Midbrain (tissue), 1 donor: ENCODE data around the gene MAN2A1.
"Not testable (repeated sequence)": the region's sequence is repeated elsewhere in the genome, so short reads cannot be mapped to it uniquely, and the experiment has no call there.

ENCODE experiments used
- DNase-seq: peaks from one replicate; lab custom pipeline; 2025; lab: John Stamatoyannopoulos, UW

MAN2A1 gene

DNA sequence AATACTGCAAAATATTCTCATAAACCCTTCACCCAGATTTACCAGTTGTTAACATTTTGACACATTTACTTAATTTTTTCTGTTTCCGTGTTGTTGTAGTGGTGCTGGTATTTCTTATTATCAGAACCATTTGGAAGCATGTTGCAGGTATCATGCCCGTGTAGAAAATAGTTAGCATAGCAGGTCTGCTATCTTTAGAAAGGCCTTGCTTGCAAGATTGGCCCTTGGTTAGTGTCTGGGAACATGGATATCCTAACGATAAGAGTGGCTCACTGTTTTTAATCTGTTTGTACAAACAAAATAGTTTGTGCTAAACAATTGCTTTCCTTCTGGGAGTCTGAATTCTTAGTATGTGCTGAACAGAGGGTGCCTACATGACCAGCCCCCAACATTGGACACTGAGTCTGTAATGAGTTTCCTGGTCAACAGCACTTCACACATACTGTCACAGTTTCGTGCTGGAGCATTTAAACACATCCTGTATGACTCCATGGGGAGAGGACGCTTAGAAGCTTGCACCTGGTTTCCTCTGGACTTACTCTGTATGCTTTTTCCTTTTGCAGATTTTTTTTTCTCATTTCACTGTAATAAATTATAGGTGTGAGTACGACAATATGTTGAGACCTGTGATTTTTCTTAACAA lies 66.9 kb downstream of the MAN2A1 start:
- no peak for DNase-seq

DNA sequence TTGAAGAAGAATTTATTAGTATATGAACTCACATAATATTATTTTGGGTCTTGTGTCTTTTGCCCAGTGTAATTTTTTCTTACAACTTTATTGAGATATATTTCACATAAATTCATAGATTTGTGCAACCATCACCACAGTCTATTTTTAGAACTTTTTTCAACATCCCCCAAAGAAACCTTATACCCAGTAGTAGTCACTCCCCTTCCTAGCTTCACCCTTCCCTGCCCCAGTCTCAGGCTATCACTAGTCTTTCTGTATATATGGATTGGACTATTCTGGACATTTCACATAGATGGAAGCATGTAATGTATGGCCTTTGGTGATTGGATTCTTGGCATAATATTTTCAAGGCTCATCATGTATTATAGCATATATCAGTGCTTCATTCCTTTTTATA lies 67.8 kb downstream of the MAN2A1 start:
- DNase-seq = no peak

DNA sequence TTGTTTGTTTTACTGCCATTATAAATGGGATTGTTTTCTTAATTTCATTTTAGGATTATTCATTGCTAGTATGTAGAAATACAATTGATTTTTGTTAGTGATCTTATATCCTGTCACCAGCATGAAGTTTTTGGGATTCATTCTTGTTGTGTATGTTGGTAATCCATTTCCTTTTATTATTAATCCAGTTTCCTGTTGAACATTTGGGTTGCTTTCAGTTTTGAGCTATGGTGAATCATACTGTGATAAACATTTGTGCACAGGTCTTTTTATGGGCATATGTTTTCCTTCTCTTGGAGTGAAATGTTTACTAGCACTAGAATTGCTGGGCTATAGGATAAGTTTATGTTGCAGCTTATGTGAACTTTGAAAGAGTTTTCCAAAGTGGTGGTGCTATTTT lies 69.6 kb downstream of the MAN2A1 start:
- no peak for DNase-seq

DNA sequence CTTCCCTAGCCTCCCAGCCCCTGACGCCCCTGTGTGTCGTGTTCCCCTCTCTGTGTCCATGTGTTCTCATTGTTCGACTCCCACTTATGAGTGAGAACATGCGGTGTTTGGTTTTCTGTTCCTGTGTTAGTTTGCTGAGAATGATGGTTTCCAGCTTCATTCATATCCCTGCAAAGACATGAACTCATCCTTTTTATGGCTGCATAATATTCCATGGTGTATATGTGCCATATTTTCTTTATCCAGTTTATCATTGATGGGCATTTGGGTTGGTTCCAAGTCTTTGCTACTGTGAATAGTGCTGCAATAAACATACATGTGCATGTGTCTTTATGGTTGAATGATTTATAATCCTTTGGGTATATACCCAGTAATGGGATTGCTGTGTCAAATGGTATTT lies 70.4 kb downstream of the MAN2A1 start:
- not testable (repeated sequence) for DNase-seq

DNA sequence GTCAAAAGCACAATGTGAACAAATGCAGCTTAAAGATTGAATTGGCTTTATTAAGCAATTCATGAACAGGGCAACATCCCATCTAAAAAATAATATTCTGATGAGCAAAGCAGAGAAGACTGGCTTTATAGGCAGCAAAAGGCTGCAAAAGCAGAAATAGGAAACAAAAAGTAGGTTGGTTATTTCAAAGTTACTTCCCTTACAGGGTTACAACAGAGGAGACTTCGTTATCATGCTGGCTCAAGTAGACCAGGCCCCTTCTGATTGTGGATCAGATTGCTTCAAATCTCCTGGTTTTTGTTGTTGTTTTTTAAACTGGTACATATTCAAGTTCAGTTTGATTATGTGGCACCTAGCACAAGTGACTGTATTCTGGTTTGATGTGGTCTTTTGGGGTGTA lies 73.1 kb downstream of the MAN2A1 start:
- DNase-seq = no peak

DNA sequence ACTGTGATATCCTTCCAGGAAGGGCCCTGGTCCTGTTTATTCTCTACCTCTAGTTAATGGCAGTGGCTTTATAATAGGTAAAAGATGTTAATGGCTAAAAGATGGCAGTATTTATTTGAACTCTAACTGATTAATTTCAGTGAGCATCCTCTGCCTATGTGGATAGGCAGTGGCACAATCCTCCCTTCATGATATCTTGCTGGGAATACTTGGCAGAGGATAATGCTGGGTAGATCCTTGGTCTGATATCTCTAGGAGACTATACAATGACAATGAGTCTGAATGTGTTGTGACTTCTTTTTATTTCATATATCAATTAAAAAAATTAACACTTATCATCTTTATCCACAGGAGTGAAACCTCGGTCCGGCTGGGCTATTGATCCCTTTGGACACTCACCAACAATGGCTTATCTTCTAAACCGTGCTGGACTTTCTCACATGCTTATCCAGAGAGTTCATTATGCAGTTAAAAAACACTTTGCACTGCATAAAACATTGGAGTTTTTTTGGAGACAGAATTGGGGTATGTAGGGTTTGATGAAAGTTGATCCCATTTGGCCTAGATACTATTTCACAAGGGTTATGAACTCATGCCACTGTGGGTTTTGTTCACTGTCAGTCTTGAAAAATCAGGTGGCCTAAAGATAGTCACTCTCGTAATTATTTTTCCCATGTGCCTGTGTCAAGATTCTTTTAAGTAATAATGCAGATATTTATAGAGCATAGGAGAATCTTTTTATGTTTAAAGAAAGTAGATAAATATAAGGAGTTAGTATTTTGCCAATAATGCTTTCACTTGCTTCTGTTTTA lies 77.7 kb downstream of the MAN2A1 start:
- DNase-seq = no peak

DNA sequence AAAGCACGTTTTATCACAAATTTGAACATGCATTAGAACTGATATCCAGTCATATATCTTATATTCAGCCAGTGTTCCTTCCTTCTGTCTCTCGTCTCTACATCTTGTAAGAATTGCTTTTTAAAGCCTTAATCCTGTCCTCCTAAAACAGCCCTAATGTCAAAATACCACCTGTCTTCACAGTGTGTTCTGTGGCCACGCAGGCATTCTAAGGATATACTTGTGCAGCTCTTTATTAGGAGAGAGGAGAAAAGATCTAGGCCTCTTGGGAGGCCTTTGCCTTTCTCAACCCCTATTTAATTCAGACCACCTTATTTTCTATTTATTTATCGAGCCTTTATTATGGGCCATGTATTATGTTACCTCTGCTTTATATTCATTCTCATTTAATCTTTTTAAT lies 78.3 kb downstream of the MAN2A1 start:
- DNase-seq = no peak

DNA sequence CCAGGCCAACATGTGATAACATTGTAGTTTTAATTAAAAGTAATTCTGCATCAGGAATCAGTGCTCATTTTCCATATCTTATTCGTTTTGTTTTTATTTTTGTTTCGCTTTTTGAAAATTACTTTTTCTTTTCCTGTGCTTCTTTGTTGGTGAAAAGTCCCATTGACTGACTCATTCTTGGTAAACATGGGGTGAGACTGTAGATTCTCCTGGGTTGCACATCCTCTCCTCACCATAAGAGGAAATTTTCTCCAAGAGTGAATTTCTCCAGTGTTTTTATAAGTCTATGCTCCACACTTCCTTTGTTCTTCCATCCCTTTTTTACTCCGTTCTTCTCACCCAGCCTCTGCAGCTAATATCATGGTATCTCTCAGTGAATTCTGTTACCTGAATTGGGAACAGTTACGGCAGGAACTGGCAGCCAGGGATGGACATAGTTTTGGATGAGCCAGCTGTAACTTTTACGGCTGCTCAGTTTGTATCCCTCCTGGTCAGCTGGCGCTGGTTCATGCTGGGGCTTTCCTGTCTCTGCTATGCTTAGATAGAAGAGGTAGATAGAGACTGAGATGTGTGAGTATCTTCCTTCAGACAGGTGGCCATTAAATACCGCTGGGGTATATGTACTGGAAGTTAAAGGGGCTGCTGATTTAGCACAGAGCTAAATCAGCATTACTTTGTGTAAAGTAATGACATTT lies 80.0 kb downstream of the MAN2A1 start:
- no peak for DNase-seq

DNA sequence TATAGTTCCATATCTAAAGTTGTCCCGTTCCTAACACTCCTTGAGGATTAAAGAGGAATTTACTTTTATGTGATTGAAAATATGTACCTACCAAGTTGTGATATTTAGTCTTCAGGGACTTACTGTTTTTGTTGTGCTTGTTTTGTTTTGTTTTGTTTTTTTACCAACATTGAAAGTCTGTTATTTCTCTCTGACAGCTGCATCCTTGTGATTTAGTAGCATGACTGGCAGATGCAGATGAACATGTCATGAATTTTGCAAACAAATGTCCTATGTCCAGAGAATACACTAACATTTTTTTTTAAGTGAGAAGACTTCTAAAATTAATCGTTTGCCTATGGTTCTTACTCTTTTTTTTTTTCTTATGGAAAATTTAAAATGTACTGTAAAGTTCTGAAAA lies 85.4 kb downstream of the MAN2A1 start:
- DNase-seq = no peak

DNA sequence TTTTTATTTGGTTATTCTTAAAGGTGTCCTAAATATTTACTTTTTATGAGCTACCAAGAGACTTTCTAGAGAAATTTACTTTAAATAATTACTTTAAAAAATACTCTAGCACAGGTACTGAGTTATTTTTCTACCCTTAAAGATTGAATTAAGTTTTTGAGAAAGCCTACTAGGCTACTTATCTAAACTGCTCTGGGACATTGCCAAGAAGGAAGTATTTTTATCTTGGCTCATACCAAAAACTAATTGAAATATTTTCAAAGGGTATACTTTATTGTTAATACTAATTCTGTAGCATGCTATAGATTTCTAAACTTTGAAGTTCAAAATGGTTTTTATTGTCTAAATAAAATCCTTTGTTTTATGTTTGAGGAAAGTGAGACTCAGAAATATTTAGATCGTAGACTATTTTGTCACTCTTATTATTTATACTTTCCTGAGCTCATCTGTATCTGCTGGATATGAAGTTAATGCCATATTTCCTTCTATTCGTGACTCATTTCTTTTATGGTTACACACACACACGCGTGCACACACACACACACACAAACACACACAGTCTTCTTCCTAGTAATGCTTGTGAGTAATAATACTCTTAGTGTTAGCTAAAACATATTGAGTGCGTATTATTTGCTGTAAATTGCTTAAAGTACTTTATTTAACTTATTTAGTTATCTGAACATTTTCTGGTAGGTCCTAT lies 89.5 kb downstream of the MAN2A1 start:
- no peak for DNase-seq

DNA sequence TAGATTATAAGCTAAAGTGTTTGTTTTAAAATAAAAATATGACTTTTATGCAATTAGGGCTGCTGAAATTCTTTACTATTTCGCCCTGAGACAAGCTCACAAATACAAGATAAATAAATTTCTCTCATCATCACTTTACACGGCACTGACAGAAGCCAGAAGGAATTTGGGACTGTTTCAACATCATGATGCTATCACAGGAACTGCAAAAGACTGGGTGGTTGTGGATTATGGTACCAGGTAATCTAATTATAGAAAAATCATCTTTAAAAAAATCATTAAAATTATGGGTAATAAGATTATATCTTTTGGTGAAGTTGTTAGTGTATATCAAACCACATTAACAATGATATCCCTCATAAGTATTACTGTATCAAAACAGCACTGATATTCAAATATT lies 95.0 kb downstream of the MAN2A1 start:
- no peak for DNase-seq

DNA sequence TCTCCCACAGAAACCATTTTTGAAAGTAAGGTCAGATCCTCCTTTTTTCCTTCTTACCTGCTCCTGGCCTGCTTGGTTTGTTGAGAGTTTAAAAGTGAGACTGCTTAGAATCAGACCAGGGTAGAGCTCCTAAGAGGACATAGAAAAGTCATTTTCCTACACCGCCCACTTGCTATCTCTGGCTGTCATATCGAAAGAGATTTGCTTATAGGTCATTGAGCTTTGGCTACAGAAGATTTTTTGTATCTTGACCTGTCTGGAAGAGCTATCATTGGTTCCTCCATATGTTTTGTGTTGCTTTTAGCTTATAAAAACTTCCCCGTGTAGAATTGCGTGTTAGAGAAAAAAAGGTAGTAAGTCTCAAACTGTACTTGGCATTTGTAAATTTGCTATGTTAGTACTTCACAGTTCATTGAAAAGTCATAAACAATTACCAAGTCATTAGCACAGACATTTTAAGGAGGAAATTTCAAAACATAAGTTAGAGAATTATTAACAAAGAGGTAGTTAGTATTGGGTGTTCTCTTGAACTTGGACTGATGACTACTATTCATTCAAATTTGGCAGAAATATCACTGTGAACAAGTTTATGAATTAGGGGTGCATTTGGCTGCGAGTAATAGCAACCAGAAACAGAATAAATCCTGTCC lies 96.6 kb downstream of the MAN2A1 start:
- DNase-seq = no peak

DNA sequence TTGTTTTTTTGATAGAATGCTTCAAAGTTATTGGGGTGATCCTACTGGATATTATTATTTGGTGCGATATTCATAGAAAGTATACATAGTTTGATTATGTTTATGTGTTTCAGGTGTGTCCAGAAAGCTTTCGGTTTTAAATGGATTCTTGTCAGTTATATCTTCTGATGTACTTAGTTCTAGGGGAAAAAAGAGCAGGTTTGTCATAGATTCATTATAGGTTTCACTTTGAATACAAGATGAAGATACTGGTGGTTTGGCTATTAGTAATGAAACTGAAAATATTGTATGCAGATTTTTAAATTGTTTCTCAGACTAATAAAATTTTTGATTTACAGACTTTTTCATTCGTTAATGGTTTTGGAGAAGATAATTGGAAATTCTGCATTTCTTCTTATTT lies 98.9 kb downstream of the MAN2A1 start:
- DNase-seq = no peak

DNA sequence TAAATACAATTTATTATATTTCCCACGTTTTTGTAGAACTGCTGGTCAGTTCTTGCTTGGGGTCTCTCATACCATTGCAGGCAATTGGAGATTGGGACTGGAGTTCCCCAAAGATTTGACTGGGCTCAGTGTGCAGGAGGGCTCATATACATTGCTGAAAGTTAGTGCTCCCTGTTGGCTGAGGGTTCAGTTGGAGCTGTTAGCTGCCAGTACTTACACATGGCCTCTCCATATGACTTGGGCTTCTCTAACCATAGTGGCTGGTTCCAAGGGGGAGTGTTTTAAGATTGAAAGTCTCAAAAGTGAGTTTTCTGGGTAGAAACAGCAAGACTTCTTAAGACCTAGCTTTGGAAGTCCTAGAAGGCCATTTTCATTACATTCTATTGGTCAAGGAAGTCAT lies 102.9 kb downstream of the MAN2A1 start:
- no peak for DNase-seq

DNA sequence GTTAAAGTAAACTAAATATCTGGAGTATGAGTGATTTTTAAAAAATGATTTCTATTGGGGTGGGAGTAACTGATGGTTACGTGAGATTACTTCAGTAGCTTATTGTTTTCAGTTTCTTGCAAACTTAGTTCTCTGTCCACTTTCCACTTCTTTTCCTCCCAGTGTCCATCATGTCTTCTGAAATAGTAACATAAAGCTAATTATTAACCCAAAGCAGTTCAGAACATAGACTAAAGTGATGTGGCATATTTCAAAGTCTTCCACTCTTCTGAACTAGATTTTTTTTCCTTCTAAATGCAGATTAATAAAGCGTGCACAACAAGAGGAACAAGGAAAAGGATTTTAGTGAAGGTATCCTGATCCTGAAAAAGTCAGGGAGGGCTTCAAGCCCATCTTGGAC lies 114.1 kb downstream of the MAN2A1 start:
- DNase-seq = no peak

DNA sequence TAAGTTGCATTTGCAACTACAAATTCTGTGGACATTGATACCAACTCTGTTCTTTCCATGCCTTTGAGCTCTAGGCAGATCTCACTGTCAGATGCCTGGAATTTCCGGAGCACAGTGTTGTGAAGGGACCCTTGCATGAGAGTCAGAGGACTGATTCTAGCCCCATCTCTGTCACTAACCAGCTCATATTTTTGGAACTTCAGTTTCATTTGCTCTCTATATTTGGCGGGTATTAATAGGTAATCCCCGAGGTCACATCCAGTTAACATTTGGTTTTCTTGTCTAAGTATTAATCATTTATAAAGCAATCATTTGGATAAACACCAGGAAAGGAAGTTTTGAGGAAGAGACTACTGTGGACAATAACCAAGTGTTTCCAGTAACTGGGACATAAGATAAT lies 115.7 kb downstream of the MAN2A1 start:
- DNase-seq = no peak

DNA sequence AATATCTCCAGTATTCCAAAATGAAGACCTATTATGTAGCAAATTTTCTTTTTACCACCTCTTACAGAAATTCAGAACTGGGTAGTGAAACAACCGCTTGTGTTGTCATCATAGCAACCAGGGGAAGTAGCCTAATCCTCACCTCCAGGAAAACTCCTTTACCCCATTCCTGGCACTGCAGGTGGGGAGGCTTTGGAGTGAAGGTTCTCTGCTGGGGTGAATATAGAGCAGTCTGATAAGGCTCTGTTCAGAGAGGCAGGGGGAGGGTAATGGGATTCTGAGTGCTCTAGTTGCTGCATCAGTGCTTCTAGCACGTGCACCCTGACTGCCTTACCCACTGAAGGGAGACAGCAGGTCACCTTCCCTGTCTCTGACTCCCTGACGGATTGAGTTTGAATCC lies 116.2 kb downstream of the MAN2A1 start:
- no peak for DNase-seq

DNA sequence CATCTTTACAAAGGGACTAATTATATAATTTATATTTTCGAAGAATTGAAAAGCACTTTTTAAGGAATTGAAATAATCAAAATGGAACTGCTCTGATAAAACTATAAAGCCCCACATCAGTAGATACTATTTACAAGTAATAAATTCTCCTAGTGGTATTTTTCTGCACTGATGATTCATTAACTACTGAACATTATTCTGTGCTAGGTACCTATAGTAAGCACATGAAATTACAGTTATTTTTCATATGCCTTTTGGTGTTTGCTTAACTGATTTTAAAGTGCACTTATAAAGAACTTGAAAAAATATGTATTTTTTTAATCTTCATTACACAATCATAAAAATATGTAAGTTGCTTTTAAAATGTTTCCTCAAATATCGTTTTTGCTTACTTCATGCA lies 123.0 kb downstream of the MAN2A1 start:
- no peak for DNase-seq

DNA sequence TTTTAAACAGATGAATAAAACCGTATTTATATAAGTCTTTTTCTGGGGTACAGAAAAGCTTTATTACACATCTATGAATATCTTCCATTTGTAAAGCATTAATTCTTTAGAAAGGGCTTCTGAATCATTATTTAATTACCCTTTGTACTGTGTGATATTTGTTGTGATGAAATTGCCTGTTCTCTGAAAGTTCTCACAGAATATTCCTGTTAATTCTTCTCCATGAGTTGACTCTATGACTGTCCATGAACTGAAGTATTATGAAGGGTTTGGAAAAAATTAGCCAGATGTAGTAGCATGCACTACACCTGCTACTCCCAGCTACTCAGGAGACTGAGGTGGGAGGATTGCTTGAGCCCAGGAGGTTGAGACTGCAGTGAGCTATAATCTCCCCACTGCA lies 127.0 kb downstream of the MAN2A1 start:
- no peak for DNase-seq

DNA sequence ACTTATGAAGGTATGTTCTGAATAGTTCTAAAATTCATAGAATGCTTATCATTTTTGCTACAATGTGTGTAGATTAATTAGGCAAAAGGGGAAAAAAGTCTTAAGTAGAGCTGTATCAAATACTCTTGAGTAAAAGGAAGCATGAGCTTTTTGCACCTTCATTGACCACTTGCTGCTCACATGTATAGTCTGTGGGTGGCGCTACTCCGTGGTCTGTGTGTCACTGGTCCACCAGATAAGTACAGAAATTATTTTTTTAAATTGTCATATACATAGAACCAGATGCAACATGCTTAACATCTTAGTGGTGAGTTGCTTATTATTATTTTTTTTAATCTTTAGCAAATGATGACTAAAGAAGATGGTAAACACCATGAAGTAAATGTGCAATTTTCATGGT lies 130.2 kb downstream of the MAN2A1 start:
- DNase-seq = no peak

DNA sequence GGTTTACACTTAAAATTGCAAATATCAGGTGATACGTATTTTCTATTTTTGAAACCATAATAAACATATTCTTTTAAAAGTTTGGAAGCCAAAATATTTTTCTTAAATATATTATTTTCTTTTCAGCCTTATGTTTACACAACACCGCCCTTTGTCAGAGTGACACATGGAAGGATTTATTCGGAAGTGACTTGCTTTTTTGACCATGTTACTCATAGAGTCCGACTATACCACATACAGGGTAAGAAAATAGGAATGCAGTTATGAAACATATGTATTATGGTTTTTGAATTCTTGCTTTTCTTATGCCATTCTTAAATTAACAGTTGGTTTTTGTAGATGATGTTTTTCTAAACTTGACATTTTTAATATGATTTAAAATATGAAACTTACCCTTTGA lies 133.9 kb downstream of the MAN2A1 start:
- no peak for DNase-seq

DNA sequence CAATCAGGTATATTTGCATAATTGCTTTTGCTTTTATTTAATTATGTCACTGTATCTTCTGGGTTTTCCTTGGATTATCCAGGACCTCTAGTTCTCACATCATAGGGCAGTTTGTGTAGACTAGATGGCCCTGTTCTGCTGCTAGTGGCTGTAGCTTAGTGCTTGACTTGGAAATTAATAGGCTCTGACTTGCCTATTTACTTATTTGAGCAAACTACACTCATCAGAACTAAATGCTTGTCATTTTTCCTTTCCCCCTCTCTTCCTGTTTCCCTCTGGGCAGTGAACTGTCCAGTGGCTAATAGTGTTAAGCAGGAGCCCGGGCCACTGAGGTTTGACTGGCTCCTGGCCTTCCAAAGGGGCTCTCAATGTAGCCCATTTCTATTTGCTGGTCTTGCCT lies 135.7 kb downstream of the MAN2A1 start:
- DNase-seq = no peak
